Measurements from ENCODE around the gene PYGO1. TPM values are rescaled to one million over a fixed set of nuclear protein-coding genes. Genes with fewer than 3 reads are reported as not detected.

The PYGO1 gene
- total and polyA plus RNA-seq, 2 of the 8 experiments (the other 6 are each of a cell fraction or from before 2014, with no cell fraction given): 0.50 to 1.1 TPM

DNA sequence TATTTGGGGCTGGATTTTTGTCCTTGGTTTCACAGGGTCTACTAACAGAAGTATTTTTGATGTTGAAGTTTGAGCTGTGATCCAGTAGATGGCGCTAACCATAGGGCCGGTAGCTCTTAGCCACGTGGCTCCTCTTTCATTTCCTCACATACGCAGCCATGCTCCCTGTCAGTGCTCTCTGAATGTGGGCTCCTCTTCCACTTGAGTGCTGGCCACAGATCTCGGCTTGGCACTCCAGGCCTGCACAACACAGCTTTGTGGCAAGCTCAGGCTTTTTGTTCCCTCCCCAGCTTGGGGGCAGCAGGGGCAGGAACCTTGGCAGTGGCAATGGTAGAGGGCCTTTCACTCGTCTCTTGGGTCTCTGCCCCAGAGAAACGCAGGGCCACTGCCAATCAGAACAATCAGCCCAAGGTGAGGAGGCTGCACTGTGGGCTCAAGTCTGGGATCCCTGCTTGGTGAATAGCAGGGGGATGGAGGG lies 61.5 kb downstream of the PYGO1 start:
- H3K4me2 ChIP-seq (ENCODE audit: insufficient read depth in 1 of 2, low read depth in 2 of 2, low read length in 2 of 2): no peak overlapping the region
- POLR2A ChIA-PET (ENCODE audit: partially characterized antibody): interaction anchor here (1.0 kb wide), 1 partner anchor 10 kb away, joined by 3 read pairs; no protein-coding TSS in a partner anchor
- peak; percentile 26; the same call in 1 of the 2 replicates for TF ChIP-seq CREB1 (IDR thresholded peaks at IDR 0.05)
- TF ChIP-seq KDM1A (IDR thresholded peaks at IDR 0.05; ENCODE audit: borderline replicate concordance, low read length): peak; percentile 55; the same call in 1 of the 2 replicates
- TF ChIP-seq TAF7 (optimal IDR thresholded peaks at IDR 0.05; ENCODE audit: borderline replicate concordance, low read depth, low read length): no peak
- TF ChIP-seq RAD21 (IDR thresholded peaks at IDR 0.05 in 1 of 2, conservative IDR thresholded peaks at IDR 0.05 in 1 of 2; ENCODE audit: low read depth in 2 of 2, low read length in 2 of 2): peak; percentile 54 to 67; a peak in 3 of 4 replicates
- peak in 1 of 2 experiments; percentile 56; a peak in 1 of 4 replicates for TF ChIP-seq SIN3A (conservative IDR thresholded peaks at IDR 0.05 in 1 of 2, IDR thresholded peaks at IDR 0.05 in 1 of 2; ENCODE audit: low read depth in 1 of 2, low read length in 2 of 2)
- no peak for TF ChIP-seq ZNF274 (IDR thresholded peaks at IDR 0.05; ENCODE audit: borderline replicate concordance, extremely low read depth, low read length)
- TF ChIP-seq, protein P1, sequence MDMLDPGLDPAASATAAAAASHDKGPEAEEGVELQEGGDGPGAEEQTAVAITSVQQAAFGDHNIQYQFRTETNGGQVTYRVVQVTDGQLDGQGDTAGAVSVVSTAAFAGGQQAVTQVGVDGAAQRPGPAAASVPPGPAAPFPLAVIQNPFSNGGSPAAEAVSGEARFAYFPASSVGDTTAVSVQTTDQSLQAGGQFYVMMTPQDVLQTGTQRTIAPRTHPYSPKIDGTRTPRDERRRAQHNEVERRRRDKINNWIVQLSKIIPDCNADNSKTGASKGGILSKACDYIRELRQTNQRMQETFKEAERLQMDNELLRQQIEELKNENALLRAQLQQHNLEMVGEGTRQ (IDR thresholded peaks at IDR 0.05; ENCODE audit: low read length): peak; percentile 70
- TF ChIP-seq NANOG (IDR thresholded peaks at IDR 0.05; ENCODE audit: insufficient read depth, low read depth, low read length, poor library complexity, severe bottlenecking): no peak
- no peak for TF ChIP-seq MAFK (IDR thresholded peaks at IDR 0.05; ENCODE audit: low read depth, low read length)
- no peak for TF ChIP-seq RBBP5 (IDR thresholded peaks at IDR 0.05; ENCODE audit: borderline replicate concordance, low read depth, low read length)
- TF ChIP-seq SP4 (IDR thresholded peaks at IDR 0.05; ENCODE audit: low read length): no peak

More for the DNA sequence above, 61.5 kb downstream of the PYGO1 start:
- WGBS, 2 experiments (ENCODE audit: extremely low coverage in 1 of 2, insufficient coverage in 1 of 2, insufficient read length in 1 of 2, insufficient replicate concordance in 2 of 2, low coverage in 1 of 2, low lambda C conversion rate in 2 of 2, missing lambda C conversion rate in 1 of 2): 30% methylated on average over 7 of the region's 7 CpGs; no CpG with 5 or more reads in 1 of the 2 experiments
- CTCF ChIA-PET (ENCODE audit: partially characterized antibody): interaction anchor here (0.7 to 9.4 kb wide), 43 partner anchors 10 to 418 kb away, joined by 3 to 111 read pairs (median 4); partner anchors contain the start of gene PYGO1
- H3K18ac ChIP-seq (ENCODE audit: extremely low read depth, low read length): 0 out of 2 replicates have a peak overlapping the region, but pooled peaks have one; percentile 53
- peaks cover 0 to 9% (median 7%) of the 10 kb centered on the region in 4 experiments; a peak in 4 of 7 replicates for H3K27me3 ChIP-seq (replicated peaks in 1 of 4; ENCODE audit: control insufficient read depth in 3 of 4, extremely low read depth in 1 of 4, insufficient read depth in 3 of 4, low read length in 3 of 4)
- no peak overlapping the region for H3K9ac ChIP-seq (replicated peaks in 1 of 4; ENCODE audit: extremely low read depth in 1 of 4, low read depth in 3 of 4, low read length in 3 of 4)
- no peaks in the 10 kb centered on the region for H4K20me1 ChIP-seq (replicated peaks in 1 of 2; ENCODE audit: control insufficient read depth in 1 of 2, insufficient read depth in 2 of 2, low read length in 2 of 2)
- no peak overlapping the region for H2BK120ac ChIP-seq (replicated peaks; ENCODE audit: low read depth, low read length)
- H3K27ac ChIP-seq (ENCODE audit: low read depth, low read length): no peak overlapping the region
- no peak overlapping the region for H2AK5ac ChIP-seq (ENCODE audit: low read depth, low read length)
- H4K91ac ChIP-seq (replicated peaks; ENCODE audit: insufficient read length, low read length): peak overlapping the region; percentile 68
- no peak overlapping the region for H3K14ac ChIP-seq (ENCODE audit: insufficient read length)
- no peaks in the 10 kb centered on the region for H3K79me2 ChIP-seq (ENCODE audit: control insufficient read depth in 1 of 2, insufficient read depth in 2 of 2, low read length in 2 of 2)
- peak overlapping the region; percentile 84 for H4K8ac ChIP-seq (ENCODE audit: extremely low read depth, insufficient read depth, low read length)
- no peaks in the 10 kb centered on the region for H3K79me1 ChIP-seq (ENCODE audit: low read depth, low read length)
- no peak overlapping the region for H4K5ac ChIP-seq (ENCODE audit: insufficient read length, low read depth, low read length)
- no peak overlapping the region for H3K4me3 ChIP-seq (ENCODE audit: extremely low read depth in 1 of 4, insufficient read depth in 2 of 4, low read depth in 3 of 4, low read length in 4 of 4)
- no peaks in the 10 kb centered on the region for H3K4me1 ChIP-seq (replicated peaks in 1 of 4; ENCODE audit: control insufficient read depth in 3 of 4, insufficient read depth in 4 of 4, low read length in 3 of 4)
- H3K36me3 ChIP-seq (ENCODE audit: control insufficient read depth in 2 of 4, insufficient read depth in 4 of 4, low read length in 3 of 4): no peaks in the 10 kb centered on the region
- peak overlapping the region; percentile 94 for H2AFZ ChIP-seq (ENCODE audit: low read length)
- H3K56ac ChIP-seq (replicated peaks; ENCODE audit: insufficient read length, low read depth, low read length): no peak overlapping the region
- H3K4ac ChIP-seq (replicated peaks; ENCODE audit: insufficient read length, low read depth, low read length): no peak overlapping the region
- peak overlapping the region; percentile 77; the same call in 1 of the 2 replicates for H2BK12ac ChIP-seq (ENCODE audit: low read depth, low read length)
- H2BK15ac ChIP-seq (ENCODE audit: low read length): peak overlapping the region; percentile 95; the same call in 1 of the 2 replicates
- peak; percentile 85 for FAIRE-seq
- no peak overlapping the region for H2BK5ac ChIP-seq (ENCODE audit: low read depth, low read length)
- H3K9me3 ChIP-seq (ENCODE audit: insufficient read depth in 2 of 2, low read depth in 1 of 2, low read length in 1 of 2): no peaks in the 10 kb centered on the region; a peak in 1 of 4 replicates
- H2BK20ac ChIP-seq (ENCODE audit: low read length): peak overlapping the region; percentile 82; the same call in 1 of the 2 replicates
- no peak overlapping the region for H3K23ac ChIP-seq (ENCODE audit: insufficient read length)
- DNase-seq (ENCODE audit: low read depth in 1 of 2, low spot score in 2 of 2): peak in 1 of 2 experiments; percentile 54
- no peaks in the 10 kb centered on the region; the same call in 1 of the 2 replicates for H3K23me2 ChIP-seq (ENCODE audit: low read depth, low read length)
